Osteocyte (in vitro differentiated cells): ENCODE data around the gene PRXL2A. TPM values are rescaled to one million over a fixed set of nuclear protein-coding genes. Genes with fewer than 3 reads are reported as not detected.

Source experiments
- DNase-seq: peaks from one replicate; pipeline ENCODE4 v3.0.0; 2021; ENCODE audit warnings: mixed read lengths; ENCODE audit not compliant: unreplicated experiment; ENCODE audit errors: extremely low spot score
- H3K27ac Mint-ChIP-seq: one replicate; pipeline ENCODE4 v1.8.0; 2021; ENCODE audit warnings: mild to moderate bottlenecking, mixed read lengths; ENCODE audit not compliant: unreplicated experiment
- H3K27me3 Mint-ChIP-seq: one replicate; pipeline ENCODE4 v1.8.0; 2021; ENCODE audit warnings: mixed read lengths; ENCODE audit not compliant: unreplicated experiment
- H3K36me3 Mint-ChIP-seq: one replicate; pipeline ENCODE4 v1.8.0; 2021; ENCODE audit warnings: mixed read lengths; ENCODE audit not compliant: unreplicated experiment
- H3K4me1 Mint-ChIP-seq: one replicate; pipeline ENCODE4 v1.8.0; 2021; ENCODE audit warnings: mixed read lengths; ENCODE audit not compliant: unreplicated experiment
- H3K4me3 Mint-ChIP-seq: one replicate; pipeline ENCODE4 v1.8.0; 2021; ENCODE audit warnings: mild to moderate bottlenecking, moderate library complexity, mixed read lengths; ENCODE audit not compliant: unreplicated experiment
- H3K9me3 Mint-ChIP-seq: one replicate; pipeline ENCODE4 v1.8.0; 2021; ENCODE audit warnings: mixed read lengths; ENCODE audit not compliant: unreplicated experiment
- CTCF ChIP-seq: fragments of 200-600 bp; sonication (generic); IDR thresholded peaks from 2 replicates; pipeline ENCODE4 v1.5.0; 2021; ENCODE audit warnings: antibody characterized with exemption, mild to moderate bottlenecking, moderate library complexity
- total RNA-seq: library from RNA; stranded (reverse); gene quantifications from 2 replicates; pipeline ENCODE4 v1.2.1, GENCODE V29; 2021

Gene PRXL2A
- total RNA-seq, 1 donor from 2014 or later, result 56.8 TPM

- H3K4me1 Mint-ChIP-seq, result peaks cover 48% of the 10 kb centered on the region
Measured at GRCh38 chr10:80455461-80456349, 47.4 kb downstream of the PRXL2A start.

GRCh38 chr10:80457554-80458262 lies 49.4 kb downstream of the PRXL2A start:
- Mint-ChIP-seq H3K4me3 (no peak overlapping the region), H3K36me3 (no peaks in the 10 kb centered on the region), H3K27ac (no peak overlapping the region), H3K4me1 (peaks cover 67% of the 10 kb centered on the region), H3K27me3 (no peaks in the 10 kb centered on the region), H3K9me3 (no peaks in the 10 kb centered on the region)
- DNase-seq, result no peak
- no peak for TF ChIP-seq CTCF

More at GRCh38 chr10:80455461-80456349, 47.4 kb downstream of the PRXL2A start:
- Mint-ChIP-seq H3K9me3 (no peaks in the 10 kb centered on the region), H3K4me3 (peak overlapping the region; percentile 94), H3K27ac (peak overlapping the region; percentile 60), H3K36me3 (no peaks in the 10 kb centered on the region), H3K27me3 (no peaks in the 10 kb centered on the region)
- no peak for DNase-seq
- TF ChIP-seq CTCF, result no peak

GRCh38 chr10:80458263-80458625 lies 49.9 kb downstream of the PRXL2A start:
- Mint-ChIP-seq H3K36me3 (no peaks in the 10 kb centered on the region), H3K4me3 (no peak overlapping the region), H3K27ac (peak overlapping the region; percentile 88), H3K4me1 (peaks cover 72% of the 10 kb centered on the region), H3K27me3 (no peaks in the 10 kb centered on the region), H3K9me3 (no peaks in the 10 kb centered on the region)
- no peak for TF ChIP-seq CTCF
- no peak for DNase-seq

- Mint-ChIP-seq H3K4me1 (peaks cover 73% of the 10 kb centered on the region), H3K36me3 (no peaks in the 10 kb centered on the region), H3K27ac (peak overlapping the region; percentile 88), H3K4me3 (no peak overlapping the region), H3K27me3 (no peaks in the 10 kb centered on the region), H3K9me3 (no peaks in the 10 kb centered on the region)
- no peak for TF ChIP-seq CTCF
- DNase-seq, result no peak
Measured at GRCh38 chr10:80458638-80459037, 50.3 kb downstream of the PRXL2A start.
